ENCODE measurements around the gene NFIX.

Gene NFIX

DNA sequence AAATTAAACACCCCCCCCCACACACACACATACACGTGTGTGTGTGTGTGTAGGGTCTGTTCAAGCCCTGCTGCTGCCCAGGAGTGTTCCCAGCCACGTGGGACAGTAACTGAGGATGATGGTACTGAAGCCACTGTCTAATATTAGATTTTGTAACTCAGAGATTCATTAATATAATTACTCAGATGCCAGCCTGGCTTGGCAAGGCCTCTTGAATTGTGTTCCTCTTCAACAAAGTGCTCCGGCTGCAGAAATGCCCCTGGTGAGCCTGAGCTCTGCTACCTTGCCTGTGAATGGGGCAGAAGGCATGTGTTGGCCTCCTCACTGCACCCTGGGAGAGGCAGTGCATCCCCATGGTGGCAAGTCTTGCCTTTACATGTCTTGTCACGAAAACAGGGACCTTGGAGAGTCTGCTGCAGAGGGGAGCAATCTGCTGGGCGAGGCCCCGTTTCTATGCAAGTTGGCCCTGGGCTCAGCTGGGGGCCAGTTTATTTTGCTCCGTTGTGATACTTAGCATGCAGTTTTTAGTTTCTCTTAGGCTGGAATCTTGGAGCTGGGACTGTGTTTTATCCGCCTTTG, 44.0 kb downstream of the NFIX start:
- no peak for DNase-seq

GRCh38 chr19:13040232-13040947, 45.1 kb downstream of the NFIX start:
- DNase-seq = no peak

GRCh38 chr19:13040948-13041292, 45.6 kb downstream of the NFIX start:
- no peak for DNase-seq

- DNase-seq = peak; percentile 25
Observed at GRCh38 chr19:13042443-13043130, 47.3 kb downstream of the NFIX start.

GRCh38 chr19:13043285-13043684, 48.0 kb downstream of the NFIX start:
- DNase-seq = no peak

- DNase-seq = no peak
Observed at GRCh38 chr19:13044231-13044836, 49.1 kb downstream of the NFIX start.

- no peak for DNase-seq
Observed at GRCh38 chr19:13045812-13046211, 50.5 kb downstream of the NFIX start.

DNA sequence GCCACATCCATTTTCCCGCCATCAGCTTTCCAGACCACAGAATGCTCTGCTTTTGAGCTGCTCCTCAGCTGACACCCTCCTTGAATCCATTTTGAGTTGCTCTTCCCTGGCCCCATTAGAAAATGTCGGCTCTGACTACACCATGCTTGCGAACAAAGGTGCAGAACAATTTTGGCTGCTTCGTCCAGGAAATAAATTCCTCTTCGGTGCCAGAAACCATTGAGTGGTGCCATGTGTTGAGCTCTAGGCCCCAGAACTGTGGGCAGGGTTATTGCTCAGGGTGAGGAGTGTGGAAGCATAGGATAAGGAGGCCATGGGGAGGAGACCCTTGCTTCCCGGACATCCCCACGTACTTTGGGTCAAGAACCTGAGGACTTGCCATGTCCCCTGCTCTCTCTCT, 52.1 kb downstream of the NFIX start:
- DNase-seq = no peak

DNA sequence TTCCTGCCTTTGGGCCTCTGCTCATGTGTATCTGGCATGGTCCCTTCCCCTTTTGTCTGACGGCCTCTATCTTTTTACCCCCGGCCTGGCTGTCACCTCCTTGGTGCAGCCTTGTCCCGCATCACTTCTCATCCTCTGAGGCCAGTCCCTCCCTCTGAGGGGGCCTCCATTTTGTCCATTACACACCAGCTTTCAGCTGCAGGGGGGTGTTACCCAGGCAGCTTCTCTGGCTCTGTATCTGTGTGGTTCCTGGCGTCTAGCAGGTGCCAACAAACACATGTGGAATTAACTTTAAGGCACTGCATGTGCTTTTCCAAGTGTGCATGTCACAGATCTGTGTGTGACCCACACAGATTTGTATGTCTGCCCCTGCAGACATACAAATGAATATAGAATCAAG, 55.0 kb downstream of the NFIX start:
- no peak for DNase-seq

DNA sequence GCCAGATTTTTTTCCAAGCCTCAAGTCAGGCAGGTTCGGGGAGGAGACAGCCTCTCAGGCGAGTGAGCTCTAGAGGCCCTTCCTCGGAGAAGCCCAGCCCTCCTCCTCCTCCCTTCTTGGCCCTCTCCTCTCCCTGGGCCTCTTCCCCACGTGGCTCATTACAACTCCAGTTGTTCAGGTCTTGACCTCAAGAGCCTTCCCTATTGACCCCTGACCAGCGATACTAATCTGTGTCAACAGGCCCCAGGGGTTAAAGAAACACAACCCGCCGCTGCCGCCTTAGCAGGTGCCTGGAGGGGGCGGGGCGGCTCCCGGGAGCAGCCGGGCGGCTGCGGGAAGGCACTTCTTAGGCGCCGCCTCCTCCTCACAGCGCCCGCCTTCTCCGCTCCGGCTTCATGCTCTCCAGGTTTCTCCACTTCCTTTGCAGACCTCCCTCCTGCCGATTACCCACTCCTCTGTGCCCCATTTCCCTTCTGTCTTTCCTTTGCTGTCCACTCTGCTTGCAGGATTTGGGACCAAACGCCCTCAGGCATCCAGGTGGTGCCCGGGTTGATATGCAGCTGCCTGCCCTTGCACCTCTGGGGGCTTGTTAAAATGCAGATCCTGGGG, 56.4 kb downstream of the NFIX start:
- DNase-seq = peak; percentile 89

- no peak for DNase-seq
Observed at GRCh38 chr19:13052447-13053175, 57.3 kb downstream of the NFIX start.

DNA sequence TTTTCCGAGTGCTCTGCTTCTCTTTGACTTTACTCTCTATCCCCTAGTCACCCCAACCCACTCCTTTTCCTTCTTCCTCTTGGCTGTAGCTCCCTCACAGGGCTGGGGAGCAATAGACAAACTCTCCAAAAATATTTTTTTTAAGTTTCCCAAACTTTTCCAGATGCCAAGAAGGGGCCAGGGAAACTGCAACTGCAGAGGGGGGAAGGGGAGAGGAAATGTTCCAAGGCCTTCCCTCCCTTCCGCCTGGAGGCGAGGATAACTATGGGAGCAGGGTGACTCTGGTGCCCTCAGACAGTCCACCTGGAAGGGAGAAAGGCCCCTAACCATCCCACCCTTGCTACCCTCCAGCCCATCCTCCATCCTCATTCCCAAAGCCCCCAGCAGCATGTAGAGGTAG, 58.0 kb downstream of the NFIX start:
- no peak for DNase-seq

GRCh38 chr19:13053761-13054625, 58.7 kb downstream of the NFIX start:
- no peak for DNase-seq

DNA sequence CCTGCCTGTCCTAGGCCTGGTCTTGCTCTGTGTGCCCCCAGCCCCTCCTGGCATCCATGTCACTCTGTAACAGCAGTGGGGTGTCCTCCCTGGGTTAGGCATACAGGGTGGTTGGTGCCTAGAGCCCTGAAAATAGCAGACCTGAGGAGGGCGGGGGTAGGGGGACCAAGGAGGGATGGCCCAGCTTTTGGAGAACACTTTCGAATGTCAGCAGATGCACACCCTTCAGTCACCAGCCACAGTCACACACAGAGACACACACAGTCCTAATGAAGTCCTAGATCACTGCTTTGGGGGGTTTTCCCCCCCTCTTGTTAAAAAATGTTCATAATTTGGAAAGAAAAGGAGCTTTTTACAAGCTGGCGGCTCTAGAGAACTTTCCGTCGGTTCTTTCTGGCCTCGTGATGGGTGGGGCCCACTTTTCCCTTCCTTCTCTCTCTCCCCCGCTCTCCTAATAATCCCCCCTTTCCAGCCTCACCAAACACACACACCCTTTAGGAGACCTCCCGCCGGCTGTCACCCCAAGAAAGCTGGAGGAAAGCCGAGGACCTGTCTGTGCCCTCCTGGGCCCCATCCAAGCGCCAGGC, 59.4 kb downstream of the NFIX start:
- DNase-seq = no peak

GRCh38 chr19:13055213-13056051, 60.2 kb downstream of the NFIX start:
- peak; percentile 75 for DNase-seq

- DNase-seq = no peak
Observed at GRCh38 chr19:13056052-13056660, 60.9 kb downstream of the NFIX start.

DNA sequence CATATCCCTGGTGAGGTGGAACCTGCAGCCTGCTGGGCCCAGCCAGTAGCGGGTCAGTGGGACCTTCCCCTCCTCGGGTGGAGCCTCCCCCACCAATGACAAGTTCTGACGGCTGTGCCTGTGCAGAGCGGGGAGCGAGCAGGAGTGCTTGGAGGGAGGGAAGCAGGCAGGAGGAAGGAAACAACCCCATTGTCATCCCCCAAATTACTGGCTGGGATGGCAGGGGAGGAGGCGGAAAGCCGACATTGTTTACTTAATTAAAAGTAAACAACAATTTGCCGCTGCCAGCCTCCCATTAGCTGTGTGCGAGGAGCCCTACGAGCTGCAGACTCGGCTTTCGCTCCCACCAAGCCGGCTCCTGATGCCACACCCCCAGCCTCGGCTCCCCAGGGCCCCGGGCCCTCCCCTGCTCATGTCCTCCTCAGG, 61.9 kb downstream of the NFIX start:
- DNase-seq = no peak

GRCh38 chr19:13057744-13058143, 62.5 kb downstream of the NFIX start:
- peak; percentile 30 for DNase-seq

GRCh38 chr19:13058951-13059660, 63.8 kb downstream of the NFIX start:
- DNase-seq = peak; percentile 47
